OCI-LY3 (cell line): ENCODE results near the gene MTTP.

Source experiments
- EZH2phosphoT487 ChIP-seq: fragments of 200-600 bp; shearing (Covaris generic); IDR thresholded peaks from 2 replicates; pipeline ENCODE4 v1.6.1; 2018; ENCODE audit warnings: antibody characterized with exemption, mixed run types, low read depth
- TF ChIP-seq, protein P1 (sequence below): fragments of 200-600, 300-600 bp; sonication (generic); IDR thresholded peaks from 2 replicates; pipeline ENCODE4 v1.5.1; 2014; ENCODE audit warnings: antibody characterized with exemption, low read length, low read depth

DNA sequence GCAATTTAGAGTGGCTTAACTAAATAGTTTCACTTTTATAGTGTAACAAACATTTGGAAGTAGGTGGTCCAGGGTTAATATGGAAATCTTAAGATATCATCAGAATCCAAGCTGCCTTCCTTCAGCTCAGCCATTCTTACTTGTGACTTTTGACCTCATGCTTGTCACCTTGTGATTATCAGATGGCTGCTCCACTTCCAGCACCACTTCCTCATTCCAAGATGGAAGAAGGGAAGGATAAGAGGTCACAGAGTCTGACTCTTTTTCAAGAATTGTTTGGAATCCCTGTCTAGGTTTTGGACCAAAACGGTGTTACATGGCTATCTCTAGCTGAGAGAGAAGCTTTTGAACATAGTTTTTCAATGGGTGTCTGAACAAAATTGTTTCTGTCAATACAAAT lies 39.9 kb downstream of the MTTP start:
- TF ChIP-seq, protein P1, sequence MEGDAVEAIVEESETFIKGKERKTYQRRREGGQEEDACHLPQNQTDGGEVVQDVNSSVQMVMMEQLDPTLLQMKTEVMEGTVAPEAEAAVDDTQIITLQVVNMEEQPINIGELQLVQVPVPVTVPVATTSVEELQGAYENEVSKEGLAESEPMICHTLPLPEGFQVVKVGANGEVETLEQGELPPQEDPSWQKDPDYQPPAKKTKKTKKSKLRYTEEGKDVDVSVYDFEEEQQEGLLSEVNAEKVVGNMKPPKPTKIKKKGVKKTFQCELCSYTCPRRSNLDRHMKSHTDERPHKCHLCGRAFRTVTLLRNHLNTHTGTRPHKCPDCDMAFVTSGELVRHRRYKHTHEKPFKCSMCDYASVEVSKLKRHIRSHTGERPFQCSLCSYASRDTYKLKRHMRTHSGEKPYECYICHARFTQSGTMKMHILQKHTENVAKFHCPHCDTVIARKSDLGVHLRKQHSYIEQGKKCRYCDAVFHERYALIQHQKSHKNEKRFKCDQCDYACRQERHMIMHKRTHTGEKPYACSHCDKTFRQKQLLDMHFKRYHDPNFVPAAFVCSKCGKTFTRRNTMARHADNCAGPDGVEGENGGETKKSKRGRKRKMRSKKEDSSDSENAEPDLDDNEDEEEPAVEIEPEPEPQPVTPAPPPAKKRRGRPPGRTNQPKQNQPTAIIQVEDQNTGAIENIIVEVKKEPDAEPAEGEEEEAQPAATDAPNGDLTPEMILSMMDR: no peak
- no peak for TF ChIP-seq EZH2phosphoT487
